HG02678 (cell line): ENCODE measurements around the gene FLNB.
A peak's percentile ranks its signal among the peaks of the same experiment; 100 is the strongest.

ENCODE experiments used
- ATAC-seq: cut with Tn5 transposase; IDR thresholded peaks from one replicate; pipeline ENCODE4 v1.9.1; 2021; ENCODE audit warnings: mild to moderate bottlenecking, moderate library complexity; ENCODE audit not compliant: unreplicated experiment

The FLNB gene

DNA sequence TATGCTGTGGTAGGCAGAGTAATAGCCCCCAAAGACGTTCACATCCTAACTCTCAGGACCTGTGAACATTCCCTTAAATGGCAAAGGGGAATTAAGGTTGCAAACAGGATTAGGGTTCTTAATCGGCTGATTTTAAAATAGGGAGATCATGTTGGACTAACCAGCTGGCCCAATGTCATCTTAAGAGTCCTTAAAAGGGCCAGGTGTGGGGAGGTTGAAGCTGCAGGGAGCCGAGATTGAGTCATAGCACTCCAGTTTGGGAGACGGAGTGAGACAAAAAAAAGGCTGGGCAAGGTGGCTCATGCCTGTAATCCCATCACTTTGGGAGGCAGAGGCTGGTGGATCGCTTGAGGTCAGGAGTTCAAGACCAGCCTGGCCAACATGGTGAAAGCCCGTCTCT lies 1.6 kb upstream of the FLNB start:
- no peak for ATAC-seq

DNA sequence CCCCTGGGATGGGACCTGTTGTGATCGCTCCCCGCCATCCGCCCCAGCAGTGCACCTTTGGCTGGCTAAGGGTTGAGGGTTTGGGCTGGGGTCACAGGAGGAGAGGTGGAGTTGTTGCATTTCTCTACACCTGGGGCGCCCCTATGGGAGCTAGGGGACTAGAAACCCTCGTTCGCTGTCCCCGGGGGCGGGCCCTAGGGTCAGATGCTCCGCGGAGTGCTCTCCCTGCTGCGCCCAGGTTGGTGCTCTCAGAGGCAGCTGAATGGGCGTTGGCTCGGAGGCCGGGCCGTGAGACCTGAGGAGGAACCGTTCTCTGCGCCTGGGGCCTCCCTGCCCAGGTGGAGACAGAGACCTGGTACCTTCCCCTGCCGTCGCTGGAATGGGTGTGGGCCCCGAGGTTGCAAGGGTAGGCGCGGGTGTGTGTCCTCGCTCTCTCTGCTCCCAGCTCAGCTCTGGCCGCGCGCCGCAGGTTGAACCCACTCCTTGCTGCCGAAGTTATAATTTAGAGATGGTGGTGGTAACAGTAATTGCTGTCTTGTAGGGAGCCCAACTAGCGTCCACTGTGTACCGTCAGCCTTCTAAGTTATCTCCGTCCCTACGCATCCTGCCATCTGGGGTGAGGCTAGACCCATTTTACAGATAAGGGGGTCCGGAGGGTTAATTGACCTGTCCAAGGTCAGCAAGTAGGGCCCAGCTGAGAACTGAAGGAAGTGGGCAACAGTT lies 965 bp downstream of the FLNB start:
- peak; percentile 8 for ATAC-seq

DNA sequence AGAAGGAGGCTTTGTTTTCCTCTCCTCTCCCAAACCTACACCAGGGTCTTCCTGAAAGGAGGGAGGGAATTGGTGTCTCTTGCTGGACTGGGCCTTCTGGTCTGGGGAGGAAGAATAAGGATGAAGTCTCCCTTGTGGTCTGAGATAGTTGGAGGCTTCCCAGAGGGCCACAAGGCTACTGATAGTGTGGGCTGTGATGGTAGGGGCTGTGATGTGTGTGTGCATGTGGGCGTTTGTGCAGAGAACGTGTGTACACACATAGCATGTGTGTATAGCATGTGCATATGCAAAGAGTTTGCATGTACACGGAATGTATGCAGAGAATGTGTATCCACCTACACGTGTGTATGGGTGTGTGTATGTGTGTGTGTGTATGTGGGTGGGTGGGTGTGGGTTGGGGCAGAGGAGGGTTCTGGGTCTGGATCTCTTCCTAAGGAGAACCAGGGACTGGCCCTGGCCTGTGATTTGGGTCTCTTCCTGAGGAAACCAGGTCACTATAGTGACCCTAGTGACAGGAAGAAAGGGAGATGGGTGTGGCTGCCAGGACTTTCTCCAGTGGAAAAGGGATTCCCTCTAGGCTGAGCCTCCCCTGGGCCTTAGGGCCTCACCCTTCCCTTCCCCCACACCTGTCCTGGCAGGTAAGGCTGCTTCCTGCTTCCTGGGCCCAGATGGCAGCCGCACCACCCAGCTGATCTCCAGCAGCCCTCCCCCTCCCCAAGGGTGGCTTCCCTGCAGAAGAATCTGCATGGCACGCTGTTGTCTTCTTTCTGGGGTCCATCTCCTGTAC lies 1.7 kb downstream of the FLNB start:
- no peak for ATAC-seq

DNA sequence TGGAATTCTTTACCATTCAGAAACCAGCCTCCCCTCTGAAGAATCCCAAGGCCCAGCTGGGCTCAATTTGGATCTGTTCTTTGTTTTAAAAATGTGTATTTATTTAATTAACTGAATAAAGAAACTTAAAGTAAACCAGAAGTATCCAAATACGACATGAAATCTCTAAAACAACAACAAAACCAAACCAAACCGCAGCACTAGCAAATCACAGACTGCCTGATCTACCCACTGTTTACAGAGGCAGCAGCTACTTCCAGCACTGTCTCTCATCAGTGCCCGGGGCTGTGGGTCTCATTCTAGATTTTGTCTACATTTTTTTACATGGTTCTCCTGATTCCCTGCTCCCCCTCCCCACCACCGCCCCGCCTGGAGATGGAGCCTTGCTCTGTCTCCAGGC lies 2.3 kb downstream of the FLNB start:
- ATAC-seq: no peak

DNA sequence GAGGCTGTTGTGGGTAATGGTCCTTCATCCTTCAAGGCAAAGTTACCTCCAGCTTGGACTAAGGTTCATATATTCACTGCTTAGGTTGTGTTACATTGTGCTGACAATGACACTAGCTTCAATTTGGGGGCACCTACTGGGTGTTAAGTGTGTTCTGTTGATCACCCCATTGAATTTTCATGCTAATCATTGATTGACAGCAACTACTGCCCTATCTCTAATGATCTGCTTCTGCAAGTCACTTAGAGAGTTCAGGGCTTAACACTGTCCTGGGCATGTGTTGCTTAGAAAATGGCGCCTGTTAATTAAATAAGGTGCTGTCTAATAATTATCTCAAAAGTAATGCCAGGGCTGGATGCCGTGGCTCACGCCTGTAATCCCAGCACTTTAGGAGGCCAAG lies 3.4 kb downstream of the FLNB start:
- no peak for ATAC-seq

DNA sequence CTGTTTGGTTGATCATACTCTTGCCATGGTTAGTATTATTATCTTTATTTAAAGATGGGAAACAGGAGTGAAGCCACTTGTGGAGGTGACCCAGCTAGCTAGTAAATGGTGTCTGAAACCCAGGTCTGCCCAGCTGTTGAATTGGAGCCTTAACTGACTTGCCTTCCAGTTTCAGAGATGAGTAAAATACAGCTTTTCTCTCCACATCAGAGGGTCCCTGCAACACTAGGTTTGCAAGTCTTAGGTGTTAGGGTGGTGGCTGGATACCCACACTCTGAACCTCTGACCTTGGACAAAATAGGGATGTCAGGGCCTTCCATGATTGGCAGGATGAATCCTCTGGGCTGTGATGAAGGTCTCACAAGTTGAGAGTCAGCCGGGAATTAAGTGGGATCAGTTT lies 4.1 kb downstream of the FLNB start:
- ATAC-seq: no peak

- no peak for ATAC-seq
These were observed 4.9 kb downstream of the FLNB start for GRCh38 chr3:58013099-58013498.

DNA sequence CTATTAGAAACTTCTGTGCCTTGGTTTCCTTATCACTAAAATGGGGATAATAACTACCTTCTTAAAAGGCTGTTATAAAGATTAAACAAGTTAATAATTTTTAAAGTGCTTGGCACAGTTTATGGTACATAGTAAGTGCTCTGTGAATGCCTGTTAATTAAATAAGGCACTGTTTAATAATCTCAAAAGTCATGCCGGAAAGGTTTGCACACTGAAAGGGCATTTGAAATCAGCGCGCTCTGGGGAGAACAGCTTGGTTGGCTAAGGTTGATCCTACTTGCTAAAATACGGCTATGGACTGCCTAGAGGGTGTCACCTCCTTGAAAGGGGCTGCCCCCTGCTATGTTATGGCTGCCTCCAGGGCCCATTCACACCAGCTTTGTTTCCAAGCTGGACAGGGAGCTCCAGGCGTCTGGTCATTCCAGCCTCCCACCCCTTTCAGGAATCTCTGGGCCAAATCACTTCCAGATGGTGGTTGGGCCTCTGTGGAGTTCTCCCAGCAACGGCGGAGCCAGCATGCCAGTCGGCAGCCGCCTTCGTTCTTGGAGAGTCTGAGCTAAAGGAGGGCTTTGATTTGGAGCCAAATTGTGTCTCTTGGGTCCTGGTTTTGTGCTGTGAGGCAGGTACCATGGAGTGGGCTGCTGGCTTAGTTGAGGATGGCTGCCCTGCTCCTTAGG lies 5.9 kb downstream of the FLNB start:
- no peak for ATAC-seq

DNA sequence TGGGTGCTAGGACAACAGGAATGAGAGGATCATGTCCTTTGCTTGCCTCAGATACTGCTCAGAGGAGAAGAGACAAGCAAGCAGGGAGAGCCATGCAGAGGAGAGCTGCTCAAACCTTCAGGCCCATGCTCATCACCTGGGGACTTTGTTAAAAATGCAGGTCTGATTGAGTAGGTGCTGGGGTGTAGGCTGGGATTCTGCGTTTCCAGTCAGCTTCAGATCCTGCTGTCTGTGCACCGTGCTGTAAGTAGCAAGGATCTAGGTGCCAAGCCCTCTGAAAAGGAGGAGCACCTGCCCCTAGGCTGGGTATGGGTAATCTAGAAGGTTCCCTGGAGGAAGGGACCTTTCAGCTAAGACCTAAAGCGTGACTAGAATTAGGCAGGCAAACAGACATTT lies 7.3 kb downstream of the FLNB start:
- no peak for ATAC-seq

DNA sequence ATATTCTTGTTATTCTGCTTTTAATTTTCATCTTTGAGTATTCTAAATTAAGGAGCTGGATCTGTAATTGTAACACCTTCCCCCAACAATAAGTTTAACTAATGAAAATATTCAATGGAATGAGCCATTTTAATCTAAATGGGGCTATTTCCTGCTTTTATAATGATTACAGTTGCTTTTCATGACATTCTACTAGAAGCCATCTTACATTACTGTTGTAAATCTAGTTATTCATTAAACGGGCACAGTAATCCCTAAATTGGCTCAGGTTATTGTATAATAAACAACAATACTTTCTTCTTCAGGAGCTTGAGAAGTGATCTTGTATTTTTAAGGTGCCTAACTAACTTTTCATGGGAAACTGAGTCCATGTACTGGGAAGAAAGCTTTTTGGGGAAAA lies 8.5 kb downstream of the FLNB start:
- no peak for ATAC-seq

DNA sequence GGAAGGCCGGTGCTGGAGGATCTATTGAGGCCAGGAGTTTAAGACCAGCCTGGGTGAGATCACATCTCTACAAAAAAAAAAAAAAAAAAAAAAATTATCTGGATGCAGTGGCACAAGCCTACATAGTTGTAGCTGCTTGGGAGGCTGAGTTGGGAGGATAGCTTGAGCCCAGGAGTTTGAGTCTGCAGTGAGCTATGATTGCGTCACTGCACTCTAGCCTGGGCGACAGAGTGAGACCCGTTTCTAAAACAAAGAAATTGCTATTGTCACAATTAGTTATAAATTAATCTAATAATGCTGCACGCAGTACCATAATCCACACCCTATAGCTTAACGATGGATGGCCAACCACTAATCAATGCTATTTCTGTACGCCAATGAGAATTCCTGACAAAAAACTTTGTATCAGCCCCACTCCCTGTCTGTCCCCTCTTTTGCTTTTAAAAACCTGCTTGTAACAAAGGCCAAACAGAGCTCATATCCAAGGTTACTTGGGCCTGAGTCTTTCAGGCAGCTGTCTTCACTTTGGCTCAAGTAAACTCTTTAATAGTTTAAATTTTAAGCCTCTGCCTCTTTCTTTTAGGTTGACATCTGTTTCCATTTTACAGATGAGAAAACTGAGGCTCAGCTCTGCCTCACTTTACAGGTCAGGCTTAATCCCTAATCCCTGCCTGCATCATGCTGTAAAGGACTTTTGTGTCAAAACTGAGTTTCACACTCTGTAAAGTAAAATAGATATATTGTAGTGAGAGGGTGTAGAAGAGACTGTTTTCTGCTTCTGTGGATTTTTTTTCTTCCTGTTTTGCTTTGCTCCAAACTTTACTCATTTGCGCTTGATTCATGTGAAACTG lies 10.9 kb downstream of the FLNB start:
- no peak for ATAC-seq

- ATAC-seq: no peak
These were observed 12.5 kb downstream of the FLNB start for GRCh38 chr3:58020783-58021071.

DNA sequence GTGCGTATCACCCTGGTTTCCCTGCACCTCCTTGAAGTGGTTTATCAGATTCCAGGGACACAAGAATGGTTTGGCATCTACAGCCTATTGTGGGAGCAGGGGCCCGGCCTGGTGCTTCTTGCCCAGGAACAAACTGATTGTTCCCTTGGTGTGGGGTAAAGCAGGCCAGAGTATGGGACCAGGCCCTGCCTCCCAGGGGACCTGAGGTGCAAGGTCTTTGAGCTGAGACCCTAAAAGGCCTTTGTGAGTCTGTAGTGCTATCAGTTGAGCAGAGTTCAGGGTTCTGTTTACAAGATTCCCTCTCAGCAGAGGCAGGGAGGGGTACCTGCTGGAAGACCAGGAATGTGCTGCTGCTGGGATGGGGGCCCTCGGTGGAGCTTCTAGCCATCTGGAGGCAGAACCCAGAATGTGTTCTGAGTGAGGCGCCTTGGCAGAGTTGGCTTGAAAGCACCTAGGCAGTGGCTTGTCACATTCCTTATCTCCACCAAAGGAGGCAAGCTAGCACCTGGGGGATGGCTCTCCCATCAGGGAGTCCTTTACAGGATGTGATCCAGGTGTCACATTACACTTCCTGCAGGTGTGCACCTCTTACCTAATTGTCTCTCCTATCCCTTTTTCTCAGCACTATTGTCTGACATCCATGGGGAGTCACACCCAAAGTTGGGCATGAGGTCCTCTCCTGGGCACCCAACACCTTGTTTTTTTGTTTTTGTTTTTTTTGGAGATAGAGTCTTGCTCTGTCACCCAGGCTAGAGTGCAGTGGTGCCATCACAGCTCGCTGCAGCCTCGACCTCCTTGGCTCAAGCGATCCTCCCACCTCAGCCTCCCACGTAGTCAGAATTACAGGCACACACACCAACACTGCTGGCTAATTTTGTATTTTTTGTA lies 13.1 kb downstream of the FLNB start:
- no peak for ATAC-seq

DNA sequence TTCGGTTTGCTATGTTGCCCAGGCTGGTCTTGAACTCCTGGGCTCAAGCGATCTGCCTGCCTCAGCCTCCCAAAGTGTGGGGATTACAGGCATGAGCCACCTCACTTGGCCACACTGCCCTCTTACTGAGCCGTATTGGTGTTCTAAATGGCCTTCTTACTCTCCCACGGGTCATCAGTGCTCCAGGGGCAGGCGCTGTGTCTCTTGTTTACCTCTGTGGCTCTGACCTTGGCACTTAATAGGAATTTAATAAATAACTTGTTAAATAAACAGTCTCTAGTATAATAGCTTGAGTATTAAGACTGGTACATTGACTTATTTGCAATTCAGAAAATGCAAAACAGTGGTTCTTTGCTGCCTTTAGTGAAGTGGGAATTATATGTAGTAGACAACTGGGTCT lies 13.7 kb downstream of the FLNB start:
- no peak for ATAC-seq

DNA sequence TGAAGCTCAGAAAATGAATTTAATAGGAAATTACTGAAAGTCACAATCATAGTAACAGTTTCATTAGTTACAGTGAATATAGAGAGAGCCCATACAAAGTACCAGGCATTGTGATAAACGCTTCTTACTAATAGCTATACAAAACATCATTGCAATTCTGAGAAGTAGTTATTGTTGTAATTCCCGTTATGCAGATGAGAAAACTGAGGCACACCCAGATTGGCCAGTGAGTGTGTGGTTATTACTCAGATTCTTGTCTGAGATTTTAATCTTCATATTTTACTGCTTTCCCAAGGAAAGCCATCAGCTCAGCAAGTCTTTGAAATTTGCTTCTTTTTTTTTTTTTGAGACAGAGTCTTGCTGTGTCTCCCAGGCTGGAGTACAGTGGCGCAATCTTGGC lies 14.3 kb downstream of the FLNB start:
- no peak for ATAC-seq

DNA sequence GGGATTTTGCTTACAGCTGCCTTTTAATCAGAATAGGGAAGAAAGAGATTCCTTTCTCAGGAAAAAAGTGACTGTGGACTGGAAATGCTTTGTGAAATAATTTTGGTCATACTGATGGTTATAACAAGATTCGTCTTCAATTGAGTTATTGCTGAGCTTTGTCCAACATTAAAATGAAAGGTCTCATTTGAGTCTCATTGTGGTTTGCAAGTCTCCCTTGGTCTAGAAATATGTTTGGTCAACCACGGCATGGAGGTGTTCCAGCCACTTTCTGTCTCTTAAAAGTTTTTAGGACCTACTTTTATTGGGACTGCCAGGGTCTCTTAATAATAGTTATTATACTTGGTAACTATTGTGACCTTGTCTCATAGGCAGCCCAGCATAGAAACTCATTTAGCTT lies 15.3 kb downstream of the FLNB start:
- ATAC-seq: no peak

DNA sequence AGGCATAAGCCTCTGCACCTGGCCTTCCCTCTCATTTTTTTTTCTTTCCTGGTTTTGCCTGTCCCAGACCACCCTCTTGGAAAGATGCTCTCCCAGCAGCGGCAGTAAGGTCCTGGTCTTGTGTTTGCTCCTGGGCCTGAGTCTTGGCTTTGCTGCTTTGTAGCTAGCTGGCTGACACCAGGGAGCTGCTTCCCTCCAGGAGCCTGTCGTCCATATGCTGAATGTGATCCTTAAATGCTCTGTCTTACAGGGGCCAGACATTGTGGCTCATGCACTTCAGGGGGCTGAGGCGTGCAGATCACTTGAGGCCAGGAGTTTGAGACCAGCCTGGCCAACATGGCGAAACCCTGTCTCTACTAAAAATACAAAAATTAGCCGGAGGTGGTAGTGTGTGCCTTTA lies 17.2 kb downstream of the FLNB start:
- no peak for ATAC-seq

DNA sequence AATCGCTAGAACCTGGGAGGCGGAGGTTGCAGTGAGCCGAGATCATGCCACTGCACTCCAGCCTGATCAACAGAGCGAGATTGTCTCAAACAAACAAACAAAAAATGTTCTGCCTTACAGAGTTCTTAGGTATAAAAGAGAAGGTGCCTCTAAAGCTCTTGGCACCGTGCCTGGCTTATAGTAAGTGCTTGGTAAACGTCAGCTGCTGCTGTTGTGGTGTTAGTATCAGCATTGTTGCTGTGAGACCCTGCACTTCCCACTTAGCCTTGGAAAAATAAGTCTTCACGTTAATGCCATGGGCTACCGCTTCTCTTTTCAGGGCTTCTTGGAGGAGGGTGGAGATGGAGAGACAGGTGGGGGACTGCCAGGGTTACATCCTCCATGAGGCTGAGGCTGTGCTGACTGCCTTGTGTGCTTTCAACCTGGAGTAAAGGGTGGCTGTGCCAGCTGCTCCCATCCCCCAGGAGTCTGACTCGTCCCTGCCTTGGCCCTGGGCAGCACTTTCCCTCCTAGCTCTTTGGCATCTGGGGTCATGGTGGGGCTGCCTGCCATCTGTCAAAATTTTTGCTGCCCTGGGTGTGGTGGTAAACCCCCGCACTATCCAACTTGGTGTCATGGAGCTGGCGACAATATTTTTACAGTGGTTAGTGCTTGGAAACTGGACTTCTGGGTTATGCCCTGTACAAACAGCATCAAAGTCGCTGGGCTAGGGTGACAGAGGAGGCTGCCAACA lies 17.8 kb downstream of the FLNB start:
- no peak for ATAC-seq

DNA sequence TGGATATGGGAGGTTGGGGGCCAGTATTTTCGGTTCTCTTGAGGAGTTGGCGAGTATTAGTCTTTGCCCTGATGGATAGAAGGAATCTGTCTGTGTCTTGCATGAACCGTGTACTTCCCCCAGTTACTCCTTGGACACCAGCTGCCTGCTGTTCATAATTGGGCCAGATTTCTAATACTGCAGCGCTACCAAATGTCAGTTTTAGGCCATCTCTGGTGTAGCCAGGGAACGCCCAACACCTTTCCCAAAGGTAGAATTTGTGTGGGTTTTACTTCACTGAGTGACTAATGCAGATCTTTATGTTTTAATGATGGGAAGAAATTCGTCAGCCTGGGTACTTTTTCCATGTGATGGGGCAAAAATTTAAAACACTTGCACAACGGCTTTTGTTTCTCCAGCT lies 18.4 kb downstream of the FLNB start:
- ATAC-seq: no peak
